ENCODE results near the gene PLD5.
"Not testable (repeated sequence)": the region's sequence is repeated elsewhere in the genome, so short reads cannot be mapped to it uniquely, and the experiment has no call there.

The PLD5 gene

DNA sequence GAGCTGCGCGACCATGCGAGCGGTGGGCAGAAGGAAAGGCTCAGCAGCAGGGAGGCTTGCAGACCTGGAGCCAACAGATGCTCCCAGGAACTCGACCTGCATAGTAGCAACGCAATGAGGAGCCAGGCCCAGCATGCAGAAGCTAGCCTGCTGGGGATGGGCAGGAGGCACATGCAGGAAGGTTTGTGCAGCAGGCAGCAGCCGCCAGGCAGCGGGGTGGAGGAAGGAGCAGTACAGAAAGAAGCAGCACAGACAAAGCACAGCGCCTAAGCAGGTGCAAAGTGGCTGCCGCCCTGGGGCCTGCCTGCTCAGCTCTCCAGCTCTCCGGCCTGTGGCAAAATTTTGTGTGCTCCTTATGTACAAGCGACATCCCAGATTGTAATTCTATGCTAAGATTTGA lies 312.1 kb downstream of the PLD5 start:
- in situ Hi-C loops (cut with MboI; ENCODE audit: low pct_unique_long_range_greater_than_20kb, low sequenced_read_pairs, unreplicated experiment), result no loop called here
- no peak for DNase-seq (ENCODE audit: low spot score)
- TF ChIP-seq, protein P1, sequence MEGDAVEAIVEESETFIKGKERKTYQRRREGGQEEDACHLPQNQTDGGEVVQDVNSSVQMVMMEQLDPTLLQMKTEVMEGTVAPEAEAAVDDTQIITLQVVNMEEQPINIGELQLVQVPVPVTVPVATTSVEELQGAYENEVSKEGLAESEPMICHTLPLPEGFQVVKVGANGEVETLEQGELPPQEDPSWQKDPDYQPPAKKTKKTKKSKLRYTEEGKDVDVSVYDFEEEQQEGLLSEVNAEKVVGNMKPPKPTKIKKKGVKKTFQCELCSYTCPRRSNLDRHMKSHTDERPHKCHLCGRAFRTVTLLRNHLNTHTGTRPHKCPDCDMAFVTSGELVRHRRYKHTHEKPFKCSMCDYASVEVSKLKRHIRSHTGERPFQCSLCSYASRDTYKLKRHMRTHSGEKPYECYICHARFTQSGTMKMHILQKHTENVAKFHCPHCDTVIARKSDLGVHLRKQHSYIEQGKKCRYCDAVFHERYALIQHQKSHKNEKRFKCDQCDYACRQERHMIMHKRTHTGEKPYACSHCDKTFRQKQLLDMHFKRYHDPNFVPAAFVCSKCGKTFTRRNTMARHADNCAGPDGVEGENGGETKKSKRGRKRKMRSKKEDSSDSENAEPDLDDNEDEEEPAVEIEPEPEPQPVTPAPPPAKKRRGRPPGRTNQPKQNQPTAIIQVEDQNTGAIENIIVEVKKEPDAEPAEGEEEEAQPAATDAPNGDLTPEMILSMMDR (IDR thresholded peaks at IDR 0.05; ENCODE audit: extremely low read depth, insufficient read depth, missing control alignments), result no peak

DNA sequence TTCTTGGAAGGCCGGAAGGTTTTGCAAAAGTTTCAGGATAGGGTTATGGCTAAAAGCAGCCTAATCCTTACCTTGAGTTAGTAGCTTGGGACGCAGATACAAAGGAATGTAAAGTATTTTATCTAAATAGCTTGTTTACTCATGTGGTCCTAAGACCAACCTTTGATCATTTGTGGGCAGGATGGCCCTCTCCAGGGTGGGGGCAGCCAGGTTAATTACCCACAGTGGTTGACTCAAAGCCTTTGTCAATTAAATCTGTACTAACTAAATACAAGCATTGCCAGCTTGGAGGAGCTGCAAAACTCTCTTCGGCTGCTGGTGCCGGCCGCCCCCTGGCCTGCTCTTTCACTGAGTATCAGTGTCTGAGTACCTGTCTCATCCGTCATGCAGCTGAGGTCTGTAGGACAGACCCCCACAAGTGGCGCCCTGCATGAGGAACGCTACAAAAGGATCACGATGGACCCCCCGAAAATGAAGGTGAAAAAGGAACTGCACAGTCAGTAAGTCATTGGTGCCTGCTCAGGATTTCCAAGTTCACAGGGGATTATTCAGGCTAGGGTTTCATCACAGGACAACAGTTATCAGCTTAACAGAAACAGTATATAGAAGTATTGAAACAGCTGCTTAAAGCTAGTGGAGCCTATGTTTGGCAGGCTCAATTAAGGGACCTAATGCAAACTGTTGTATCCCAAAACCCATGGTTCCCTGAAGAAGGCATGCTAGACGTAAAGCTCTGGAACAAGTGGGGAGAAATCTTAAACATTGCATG lies 313.1 kb downstream of the PLD5 start:
- in situ Hi-C loops (cut with MboI; ENCODE audit: low pct_unique_long_range_greater_than_20kb, low sequenced_read_pairs, unreplicated experiment), result no loop called here
- TF ChIP-seq, protein P1 (IDR thresholded peaks at IDR 0.05; ENCODE audit: extremely low read depth, insufficient read depth, missing control alignments), result no peak
- DNase-seq (ENCODE audit: low spot score), result no peak

GRCh38 chr1:242210316-242210715 lies 314.2 kb downstream of the PLD5 start:
- in situ Hi-C loops (cut with MboI; ENCODE audit: low pct_unique_long_range_greater_than_20kb, low sequenced_read_pairs, unreplicated experiment); DNase-seq (ENCODE audit: low spot score): not testable (repeated sequence)

DNA sequence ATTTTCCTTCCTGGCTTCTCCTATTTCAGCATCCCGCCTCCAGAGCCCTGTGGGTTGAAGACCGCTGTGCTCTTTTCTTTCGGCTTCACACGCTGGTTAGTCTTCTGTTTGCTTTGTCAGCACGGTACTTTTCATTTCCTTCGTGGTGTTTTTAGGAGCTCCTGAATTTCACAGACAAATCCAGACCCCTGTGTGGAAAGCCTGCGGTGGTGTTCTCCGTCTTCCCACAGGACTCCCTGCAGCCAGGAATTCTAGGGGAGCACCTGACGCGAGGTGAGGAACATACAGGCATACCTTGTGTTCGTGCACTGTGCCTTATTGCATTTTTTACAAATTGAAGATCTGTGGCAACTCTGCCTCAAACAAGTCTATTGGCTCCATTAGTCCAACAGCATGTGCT lies 315.4 kb downstream of the PLD5 start:
- in situ Hi-C loops (cut with MboI; ENCODE audit: low pct_unique_long_range_greater_than_20kb, low sequenced_read_pairs, unreplicated experiment), result no loop called here
- TF ChIP-seq, protein P1 (IDR thresholded peaks at IDR 0.05; ENCODE audit: extremely low read depth, insufficient read depth, missing control alignments), result no peak

DNA sequence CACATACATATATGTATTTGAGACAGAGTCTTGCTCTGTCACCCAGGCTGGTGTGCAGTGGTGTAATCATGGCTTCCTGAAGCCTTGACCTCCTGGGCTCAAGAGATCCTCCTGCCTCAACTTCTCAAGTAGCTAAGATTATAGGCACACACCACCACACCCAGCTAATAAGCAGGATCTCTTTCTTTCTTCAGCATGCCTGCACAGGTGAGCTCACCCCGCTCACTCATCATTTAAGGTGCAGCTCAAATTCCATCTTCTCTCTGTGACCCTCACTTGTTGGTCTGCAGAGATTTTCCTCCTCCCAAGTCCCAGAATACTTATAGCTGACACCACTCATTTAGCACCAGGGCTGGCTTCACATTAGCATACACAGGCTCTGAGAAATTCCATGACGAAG lies 316.5 kb downstream of the PLD5 start:
- DNase-seq (ENCODE audit: low spot score), result no peak
- TF ChIP-seq, protein P1 (IDR thresholded peaks at IDR 0.05; ENCODE audit: extremely low read depth, insufficient read depth, missing control alignments), result no peak
- in situ Hi-C loops (cut with MboI; ENCODE audit: low pct_unique_long_range_greater_than_20kb, low sequenced_read_pairs, unreplicated experiment), result no loop called here

More for the DNA sequence above, 315.4 kb downstream of the PLD5 start:
- DNase-seq (ENCODE audit: low spot score), result no peak

- DNase-seq (ENCODE audit: low spot score), result no peak
- TF ChIP-seq, protein P1 (IDR thresholded peaks at IDR 0.05; ENCODE audit: extremely low read depth, insufficient read depth, missing control alignments), result no peak
- in situ Hi-C loops (cut with MboI; ENCODE audit: low pct_unique_long_range_greater_than_20kb, low sequenced_read_pairs, unreplicated experiment), result no loop called here
Observed at GRCh38 chr1:242206994-242207393, 317.5 kb downstream of the PLD5 start.

DNA sequence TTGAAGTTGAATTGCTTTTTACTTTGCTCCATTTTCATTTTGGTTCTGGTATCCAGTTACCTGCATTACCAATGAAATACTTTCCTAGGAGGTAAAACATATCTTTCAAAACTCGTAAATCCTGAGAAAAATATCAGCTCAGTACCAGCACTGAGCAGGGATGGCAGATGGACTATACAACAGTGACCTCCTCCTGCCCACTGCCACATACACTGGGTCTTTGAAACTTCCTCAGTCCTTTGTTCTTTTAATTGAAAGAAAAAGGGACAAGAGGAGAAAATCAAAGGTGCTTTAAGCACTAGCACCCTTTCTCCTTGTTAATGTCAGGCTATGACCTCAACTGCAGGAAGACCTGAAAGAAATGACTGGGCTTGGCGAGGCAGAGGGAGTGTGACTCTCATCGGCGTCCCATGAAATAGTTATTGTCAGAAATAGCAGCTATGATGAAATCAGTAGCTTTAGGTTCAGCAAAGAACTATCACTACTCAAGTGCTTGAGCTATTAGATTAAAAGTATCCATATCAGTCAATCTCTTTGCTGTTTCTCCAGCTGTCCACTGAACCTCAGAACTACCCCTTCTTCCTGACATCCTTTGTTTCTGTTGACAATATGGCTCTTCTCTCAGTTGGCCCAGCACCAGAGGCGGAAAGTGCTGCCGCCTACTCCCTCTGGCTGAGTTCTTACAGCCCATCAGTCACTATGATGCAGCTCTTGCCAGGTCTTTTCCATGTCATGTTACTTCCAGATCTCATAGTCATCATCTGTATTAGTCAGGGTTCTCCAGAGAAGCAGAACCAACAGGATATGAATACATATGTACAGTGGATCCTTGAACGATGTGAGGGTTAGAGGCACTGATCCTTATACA lies 318.6 kb downstream of the PLD5 start:
- no peak for DNase-seq (ENCODE audit: low spot score)
- in situ Hi-C loops (cut with MboI; ENCODE audit: low pct_unique_long_range_greater_than_20kb, low sequenced_read_pairs, unreplicated experiment), result no loop called here
- TF ChIP-seq, protein P1 (IDR thresholded peaks at IDR 0.05; ENCODE audit: extremely low read depth, insufficient read depth, missing control alignments), result no peak

Data from GM13977 (cell line).